ENCODE results near the gene GRM8. TPM values are rescaled to one million over a fixed set of nuclear protein-coding genes. Genes with fewer than 3 reads are reported as not detected.

Gene GRM8
- total RNA-seq, 2 experiments from 2014 or later, result not detected

DNA sequence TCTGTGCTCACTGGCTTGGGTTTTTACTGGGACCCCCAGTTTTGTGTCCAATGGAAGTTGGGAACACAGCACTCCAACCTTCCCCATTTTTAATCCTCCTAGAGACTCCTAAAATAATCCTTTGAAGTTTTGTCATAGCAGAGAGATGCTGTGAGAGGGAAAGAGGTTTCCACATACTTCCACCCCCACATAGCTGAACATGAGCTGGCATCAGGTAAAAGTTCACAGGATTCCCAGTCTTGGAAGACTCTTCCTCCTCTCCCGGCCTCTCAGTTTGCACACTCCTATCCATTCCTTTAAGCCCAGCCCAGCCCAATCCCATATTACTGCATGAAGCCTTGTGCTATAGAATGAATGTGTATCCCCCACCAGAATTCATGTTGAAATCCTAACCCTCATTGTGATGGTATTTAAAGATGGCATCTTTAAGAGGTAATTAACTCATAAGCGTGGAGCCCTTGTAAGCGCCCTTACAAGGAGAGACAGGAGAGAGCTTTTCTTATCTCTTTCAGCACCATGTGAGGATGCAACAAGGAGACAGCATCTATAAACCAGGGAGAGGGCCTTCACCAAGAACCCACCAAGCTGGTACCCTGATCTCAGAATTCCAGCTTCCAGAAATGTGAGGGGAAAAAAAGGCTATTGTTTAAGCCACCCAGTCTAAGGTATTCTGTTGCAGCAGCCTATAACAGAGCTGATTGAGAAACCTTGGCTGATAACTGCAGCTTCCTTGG, 22.4 kb downstream of the GRM8 start:
- H3K36me3 ChIP-seq (ENCODE audit: insufficient read depth, low read length), result no peaks in the 10 kb centered on the region
- H3K4me2 ChIP-seq (ENCODE audit: low read length), result no peak overlapping the region
- ChIA-PET CTCF (ENCODE audit: unreplicated experiment) (interaction anchor here (0.5 kb wide), 1 partner anchor 315 kb away, joined by 3 read pairs; no protein-coding TSS in a partner anchor), POLR2A (no interaction called here)
- TF ChIP-seq CTCF (conservative IDR thresholded peaks at IDR 0.05; ENCODE audit: low read length) (no peak), EZH2phosphoT487 (IDR thresholded peaks at IDR 0.05; ENCODE audit: borderline replicate concordance, low read depth, low read length) (no peak)
- no peaks in the 10 kb centered on the region for H3K4me1 ChIP-seq (ENCODE audit: insufficient read depth, low read length, poor library complexity, severe bottlenecking)
- no peak overlapping the region for H3K27ac ChIP-seq (ENCODE audit: low read depth, low read length, poor library complexity, severe bottlenecking)
- no peaks in the 10 kb centered on the region for H3K9me3 ChIP-seq (ENCODE audit: low read length)
- no peaks in the 10 kb centered on the region for H3K9me2 ChIP-seq (ENCODE audit: insufficient read depth, low read length)
- H2AFZ ChIP-seq (ENCODE audit: low read length), result no peak overlapping the region
- no peak overlapping the region for H3K4me3 ChIP-seq (ENCODE audit: low read depth, low read length, poor library complexity, severe bottlenecking)
- BruUV-seq (replicated peaks), result no TSS peak
- intact Hi-C loops (cut with micrococcal nuclease; ENCODE audit: unreplicated experiment), result no loop called here
- no peak for DNase-seq (ENCODE audit: low spot score)
- H4K20me1 ChIP-seq (ENCODE audit: insufficient read depth, low read length), result no peaks in the 10 kb centered on the region
- no peaks in the 10 kb centered on the region for H3K79me2 ChIP-seq (ENCODE audit: insufficient read depth, low read depth, low read length)

DNA sequence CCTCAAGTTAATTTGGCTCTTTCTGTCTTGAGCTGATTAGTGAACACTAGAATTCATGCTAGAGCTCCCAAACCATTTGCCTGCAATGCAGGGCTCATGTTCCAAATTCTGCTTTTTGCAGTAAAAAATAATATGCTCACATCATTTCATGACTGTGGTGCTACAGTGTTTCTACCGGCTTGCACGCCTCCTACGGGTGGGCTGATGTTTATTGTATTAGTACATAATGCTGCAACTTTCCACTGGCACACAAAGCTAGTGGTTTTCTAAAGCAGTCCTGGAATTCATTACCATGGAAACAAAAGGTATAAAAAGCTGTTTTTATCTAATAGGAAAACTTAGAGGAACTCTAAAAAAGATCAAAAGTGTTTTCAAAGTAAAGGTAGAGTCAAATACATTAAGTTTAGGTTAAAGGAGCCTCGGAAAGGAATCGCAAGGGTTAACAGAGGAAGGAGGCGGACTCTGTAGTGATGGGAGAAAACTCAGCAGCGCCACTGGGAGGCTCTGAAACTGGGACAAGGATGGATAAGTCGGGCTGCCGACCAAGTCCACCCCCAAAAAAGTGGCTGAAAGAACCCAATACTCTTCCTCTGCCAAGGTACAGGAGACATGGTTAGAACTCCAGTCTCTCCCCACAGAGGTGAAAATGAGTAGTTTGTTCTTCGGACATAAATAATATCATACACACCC, 25.9 kb downstream of the GRM8 start:
- Histone ChIP-seq H3K4me2 (ENCODE audit: low read length) (no peak overlapping the region), H3K9me2 (ENCODE audit: insufficient read depth, low read length) (no peaks in the 10 kb centered on the region), H3K27ac (ENCODE audit: low read depth, low read length, poor library complexity, severe bottlenecking) (no peak overlapping the region), H3K79me2 (ENCODE audit: insufficient read depth, low read depth, low read length) (no peaks in the 10 kb centered on the region), H3K36me3 (ENCODE audit: insufficient read depth, low read length) (no peaks in the 10 kb centered on the region), H3K9me3 (ENCODE audit: low read length) (no peaks in the 10 kb centered on the region), H4K20me1 (ENCODE audit: insufficient read depth, low read length) (no peaks in the 10 kb centered on the region), H3K4me3 (ENCODE audit: low read depth, low read length, poor library complexity, severe bottlenecking) (no peak overlapping the region), H2AFZ (ENCODE audit: low read length) (no peak overlapping the region), H3K4me1 (ENCODE audit: insufficient read depth, low read length, poor library complexity, severe bottlenecking) (no peaks in the 10 kb centered on the region)
- TF ChIP-seq EZH2phosphoT487 (IDR thresholded peaks at IDR 0.05; ENCODE audit: borderline replicate concordance, low read depth, low read length) (no peak), CTCF (conservative IDR thresholded peaks at IDR 0.05; ENCODE audit: low read length) (no peak)
- intact Hi-C loops (cut with micrococcal nuclease; ENCODE audit: unreplicated experiment), result no loop called here
- CTCF ChIA-PET (ENCODE audit: unreplicated experiment), result no interaction called here
- no TSS peak for BruUV-seq (replicated peaks)
- POLR2A ChIA-PET, result no interaction called here
- no peak for DNase-seq (ENCODE audit: low spot score)

GRCh38 chr7:127221731-127222130, 31.0 kb downstream of the GRM8 start:
- POLR2A ChIA-PET, result no interaction called here
- intact Hi-C loops (cut with micrococcal nuclease; ENCODE audit: unreplicated experiment), result no loop called here

More at GRCh38 chr7:127221731-127222130, 31.0 kb downstream of the GRM8 start:
- Histone ChIP-seq H3K79me2 (ENCODE audit: insufficient read depth, low read depth, low read length) (no peaks in the 10 kb centered on the region), H3K9me2 (ENCODE audit: insufficient read depth, low read length) (no peaks in the 10 kb centered on the region), H3K27ac (ENCODE audit: low read depth, low read length, poor library complexity, severe bottlenecking) (no peak overlapping the region), H3K4me3 (ENCODE audit: low read depth, low read length, poor library complexity, severe bottlenecking) (no peak overlapping the region), H3K4me2 (ENCODE audit: low read length) (no peak overlapping the region), H3K4me1 (ENCODE audit: insufficient read depth, low read length, poor library complexity, severe bottlenecking) (no peaks in the 10 kb centered on the region), H3K9me3 (ENCODE audit: low read length) (no peaks in the 10 kb centered on the region), H3K36me3 (ENCODE audit: insufficient read depth, low read length) (no peaks in the 10 kb centered on the region), H4K20me1 (ENCODE audit: insufficient read depth, low read length) (no peaks in the 10 kb centered on the region), H2AFZ (ENCODE audit: low read length) (no peak overlapping the region)
- CTCF ChIA-PET (ENCODE audit: unreplicated experiment), result no interaction called here
- TF ChIP-seq EZH2phosphoT487 (IDR thresholded peaks at IDR 0.05; ENCODE audit: borderline replicate concordance, low read depth, low read length) (no peak), CTCF (conservative IDR thresholded peaks at IDR 0.05; ENCODE audit: low read length) (no peak)
- no TSS peak for BruUV-seq (replicated peaks)
- DNase-seq (ENCODE audit: low spot score), result no peak
